NCI-H82 treated with DMSO at 0.1 percent for 48 hours (cell line): ENCODE results near the gene MTCL1.

ENCODE experiments used
- DNase-seq: peaks from one replicate; lab custom pipeline; 2025; ENCODE audit not compliant: unreplicated experiment; lab: John Stamatoyannopoulos, UW

The MTCL1 gene

GRCh38 chr18:8788503-8789429, 83.4 kb downstream of the MTCL1 start:
- DNase-seq, result no peak

DNA sequence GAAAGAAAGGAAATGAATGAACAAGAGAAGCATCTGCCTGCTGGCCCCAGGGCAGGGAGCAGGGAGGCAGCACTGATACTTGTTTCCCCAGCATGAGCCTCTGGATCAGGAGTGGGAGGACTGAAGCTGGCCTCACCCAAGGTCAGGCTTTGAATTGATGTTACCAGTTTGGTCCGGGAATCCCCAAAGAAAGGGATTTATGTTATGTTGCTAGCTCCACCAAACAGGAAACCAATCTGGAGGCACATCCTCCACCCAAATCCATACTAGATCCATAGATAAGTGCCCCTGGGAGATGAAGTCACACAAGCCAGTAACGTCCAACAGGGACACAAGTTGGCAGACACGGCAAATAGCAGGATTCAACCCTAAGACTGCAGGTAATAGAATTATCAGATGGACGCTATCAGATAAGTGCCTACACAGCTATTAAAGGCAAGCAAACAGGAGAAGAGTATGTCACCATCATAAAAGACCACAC, 85.9 kb downstream of the MTCL1 start:
- DNase-seq, result no peak

DNA sequence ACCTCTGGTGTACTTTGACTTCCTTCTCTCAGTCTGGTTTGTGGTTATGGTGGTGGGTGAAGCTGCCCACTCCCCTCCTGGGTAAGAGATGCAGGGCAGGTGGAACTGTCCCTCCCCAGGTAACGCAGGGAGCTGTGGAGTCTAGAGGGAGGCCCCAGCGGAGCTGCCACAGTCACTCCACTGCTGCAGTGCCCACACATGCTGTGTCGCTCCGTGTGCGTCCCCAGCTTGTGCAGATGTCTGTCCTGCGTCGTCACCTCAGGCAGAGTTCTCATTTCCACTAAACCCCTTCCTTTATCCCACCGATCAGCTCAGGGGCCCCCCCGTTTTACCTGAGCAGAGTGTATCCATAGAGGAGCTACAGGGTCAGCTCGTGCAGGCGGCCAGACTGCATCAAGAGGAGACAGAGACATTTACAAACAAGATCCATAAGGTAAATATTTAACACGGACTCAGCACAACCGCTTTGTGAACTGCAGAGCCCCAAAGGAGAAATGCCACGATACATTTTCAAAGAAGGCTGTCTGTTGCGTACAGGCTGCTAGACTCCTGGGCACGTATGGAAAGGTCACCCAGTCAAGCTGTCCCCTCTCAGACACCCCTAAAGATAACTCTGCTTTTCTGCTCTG, 87.4 kb downstream of the MTCL1 start:
- no peak for DNase-seq

- DNase-seq, result peak; percentile 84
These were observed 88.2 kb downstream of the MTCL1 start for GRCh38 chr18:8793445-8794155.

- DNase-seq, result no peak
These were observed 89.0 kb downstream of the MTCL1 start for GRCh38 chr18:8794156-8794933.

DNA sequence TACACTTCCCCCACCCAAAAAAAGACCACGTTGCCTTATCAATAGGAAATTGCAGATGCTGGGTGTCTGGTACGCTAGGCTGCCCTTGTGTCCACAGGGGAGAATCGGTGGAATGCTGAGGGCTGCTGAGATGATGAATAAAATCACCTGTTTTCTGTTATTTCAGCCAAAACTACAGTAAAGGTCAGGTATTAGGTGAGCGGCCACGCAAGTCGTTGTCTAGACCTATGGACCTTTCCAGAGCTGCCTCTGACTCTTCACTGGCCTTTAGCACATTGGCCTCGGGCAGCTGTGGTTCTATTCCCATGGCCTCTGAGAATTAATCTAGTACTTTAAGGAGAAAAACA, 89.6 kb downstream of the MTCL1 start:
- DNase-seq, result no peak

DNA sequence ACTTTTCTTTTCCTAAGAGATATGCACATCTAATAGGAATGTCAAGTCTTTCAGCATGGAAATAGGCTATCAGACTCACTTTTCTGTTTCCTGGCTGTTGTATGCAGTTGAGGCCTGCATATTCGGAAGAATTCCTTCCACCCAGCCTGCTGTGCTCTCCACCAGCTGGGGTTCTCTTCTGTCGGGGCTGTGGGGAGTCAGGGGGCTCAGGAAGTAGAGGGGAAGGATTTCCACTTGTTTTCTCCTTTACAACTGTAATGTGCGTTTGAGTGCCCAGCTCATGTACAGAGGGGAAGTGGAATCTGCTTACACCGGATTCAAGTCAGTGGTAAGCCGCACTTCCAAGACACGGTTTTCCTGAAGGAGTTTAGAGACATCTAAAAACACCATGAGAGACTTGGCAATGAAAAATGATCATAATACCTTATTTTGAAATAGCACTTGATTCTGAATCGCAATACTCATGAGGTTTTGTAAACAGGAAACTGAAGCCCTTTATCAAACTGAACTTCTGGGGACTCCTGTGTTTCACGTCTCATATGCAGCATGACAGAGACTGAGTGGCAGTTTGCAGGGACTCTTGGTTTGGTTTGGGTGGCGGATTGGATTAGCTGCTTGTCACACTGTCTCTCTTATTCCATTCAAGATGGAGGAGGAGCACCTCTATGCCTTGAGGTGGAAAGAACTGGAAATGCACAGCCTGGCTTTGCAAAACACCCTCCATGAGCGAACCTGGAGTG, 90.4 kb downstream of the MTCL1 start:
- DNase-seq, result no peak

- DNase-seq, result no peak
These were observed 91.8 kb downstream of the MTCL1 start for GRCh38 chr18:8797206-8797605.

DNA sequence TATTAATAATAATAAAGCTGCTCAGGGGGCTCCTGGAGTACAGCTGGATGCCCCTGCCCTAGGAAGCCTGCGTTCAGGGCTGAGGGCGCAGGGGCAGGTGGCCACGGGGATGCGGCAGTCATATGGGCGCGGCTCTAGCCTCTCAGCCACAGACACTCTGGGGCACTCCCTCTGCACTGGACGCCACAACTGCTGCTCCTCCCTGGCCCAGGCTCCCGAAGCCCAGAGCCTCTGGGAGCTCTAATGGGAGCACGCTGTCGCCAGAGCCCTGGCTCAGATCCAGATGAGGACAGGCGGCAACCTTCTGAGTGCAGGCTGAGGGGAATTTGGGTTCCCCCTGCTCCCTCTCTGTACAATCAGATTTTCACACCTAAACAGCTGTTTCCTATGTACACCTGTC, 93.6 kb downstream of the MTCL1 start:
- no peak for DNase-seq

DNA sequence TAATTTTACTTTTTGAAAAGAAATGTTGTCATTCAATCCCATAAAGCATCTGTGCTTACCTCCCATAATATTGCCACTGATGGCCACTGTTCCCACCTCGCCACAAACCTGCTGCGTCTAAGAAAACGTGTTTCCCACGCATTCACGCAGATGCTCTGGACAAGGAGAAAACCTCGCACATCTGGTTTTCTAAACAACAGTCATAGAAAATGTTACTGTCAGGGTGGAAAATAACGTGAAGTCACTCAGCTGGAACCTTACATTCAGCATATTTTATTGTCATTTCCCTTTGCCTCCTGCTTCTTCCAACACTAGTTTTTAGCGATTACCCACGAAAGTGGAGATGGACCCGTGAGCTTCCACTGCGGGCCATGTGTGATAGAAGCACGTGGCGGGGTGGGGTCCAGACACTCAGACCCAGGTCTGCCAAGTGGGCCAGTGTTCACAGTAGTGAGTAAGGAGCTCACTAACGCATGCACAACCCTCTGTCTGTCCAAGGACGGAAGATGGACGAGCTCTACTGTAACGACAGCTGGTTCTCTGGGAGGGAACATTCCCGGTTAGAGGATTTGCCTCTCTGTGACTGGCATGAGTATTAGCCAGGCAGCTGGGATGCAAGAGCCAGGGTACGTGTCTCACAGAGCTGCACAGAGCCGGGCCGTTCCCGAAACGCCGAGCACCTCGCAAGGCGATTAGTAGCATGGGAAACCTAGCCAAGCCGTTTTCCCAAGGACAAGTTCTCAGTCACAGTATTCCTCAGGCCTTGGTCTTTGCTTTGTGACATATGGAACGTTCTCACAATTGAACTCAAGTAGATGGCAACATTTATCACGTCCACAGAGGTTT, 94.5 kb downstream of the MTCL1 start:
- DNase-seq, result peak; percentile 73

DNA sequence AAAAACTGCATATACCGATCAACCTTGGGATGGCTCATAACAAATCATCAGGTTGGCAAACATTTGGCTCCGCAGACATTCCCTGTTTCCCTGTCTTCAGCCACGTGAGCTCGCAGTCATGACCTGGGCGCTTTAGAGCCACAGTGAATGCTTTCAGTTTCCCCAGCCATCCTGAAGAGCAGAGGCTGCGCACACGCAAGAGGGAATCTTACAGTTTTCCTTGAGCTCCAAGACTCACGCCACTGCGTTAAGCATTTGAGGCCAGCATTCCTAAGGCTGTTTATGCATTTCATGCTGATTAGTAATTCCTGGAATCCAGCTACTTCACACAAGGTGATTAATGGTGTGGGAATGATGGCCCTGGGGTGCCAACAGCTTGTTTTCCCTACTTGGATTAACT, 95.1 kb downstream of the MTCL1 start:
- no peak for DNase-seq

DNA sequence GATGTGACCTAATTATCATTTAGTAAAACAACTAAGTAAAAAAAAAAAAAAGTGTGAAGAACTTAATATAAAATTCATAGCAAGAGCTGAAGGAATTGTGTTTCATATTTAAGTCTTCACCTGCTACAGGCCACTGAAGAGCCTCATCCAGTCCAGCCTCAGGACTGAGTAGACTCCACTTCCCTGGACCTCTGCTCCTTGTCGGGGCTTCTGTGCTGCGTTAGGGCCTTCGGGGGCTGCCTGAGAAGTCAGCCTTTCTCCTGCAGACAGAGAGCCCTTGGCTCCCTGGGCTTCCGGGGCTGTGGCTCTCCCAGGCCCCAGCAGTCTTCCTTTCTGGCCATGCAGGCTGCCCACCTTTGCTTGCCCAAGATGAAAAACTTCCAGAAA, 95.5 kb downstream of the MTCL1 start:
- no peak for DNase-seq

DNA sequence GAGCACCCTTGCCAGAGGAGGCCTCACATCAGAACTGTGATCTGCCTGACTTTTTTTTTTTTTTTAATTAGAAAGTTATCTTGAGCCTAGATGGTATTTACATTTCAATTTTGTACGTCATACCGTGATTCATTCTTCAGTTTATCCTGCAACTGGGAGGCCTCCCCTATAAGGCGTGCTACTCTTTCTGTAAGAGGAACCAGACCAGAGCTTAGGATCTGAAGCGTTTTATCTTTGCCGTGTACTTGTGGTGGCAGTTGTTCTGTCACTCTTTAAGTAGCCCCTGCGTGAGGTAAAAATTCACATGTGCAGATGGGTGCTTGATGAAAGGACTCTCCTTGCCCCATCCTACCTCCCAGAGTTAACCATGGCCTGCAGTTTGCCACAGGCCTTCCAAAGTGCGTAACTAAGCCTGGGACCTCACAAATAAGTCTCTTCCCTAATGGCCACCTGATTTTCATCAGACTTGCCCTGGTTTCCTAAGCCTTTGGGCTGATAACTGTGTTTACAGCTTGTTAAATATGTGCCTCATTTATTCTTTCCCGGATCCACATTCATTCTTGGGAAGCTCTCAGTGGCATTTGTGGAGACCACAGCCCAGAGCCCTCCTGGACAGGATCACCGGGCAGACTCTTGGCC, 96.0 kb downstream of the MTCL1 start:
- no peak for DNase-seq

GRCh38 chr18:8802017-8802672, 96.8 kb downstream of the MTCL1 start:
- no peak for DNase-seq

DNA sequence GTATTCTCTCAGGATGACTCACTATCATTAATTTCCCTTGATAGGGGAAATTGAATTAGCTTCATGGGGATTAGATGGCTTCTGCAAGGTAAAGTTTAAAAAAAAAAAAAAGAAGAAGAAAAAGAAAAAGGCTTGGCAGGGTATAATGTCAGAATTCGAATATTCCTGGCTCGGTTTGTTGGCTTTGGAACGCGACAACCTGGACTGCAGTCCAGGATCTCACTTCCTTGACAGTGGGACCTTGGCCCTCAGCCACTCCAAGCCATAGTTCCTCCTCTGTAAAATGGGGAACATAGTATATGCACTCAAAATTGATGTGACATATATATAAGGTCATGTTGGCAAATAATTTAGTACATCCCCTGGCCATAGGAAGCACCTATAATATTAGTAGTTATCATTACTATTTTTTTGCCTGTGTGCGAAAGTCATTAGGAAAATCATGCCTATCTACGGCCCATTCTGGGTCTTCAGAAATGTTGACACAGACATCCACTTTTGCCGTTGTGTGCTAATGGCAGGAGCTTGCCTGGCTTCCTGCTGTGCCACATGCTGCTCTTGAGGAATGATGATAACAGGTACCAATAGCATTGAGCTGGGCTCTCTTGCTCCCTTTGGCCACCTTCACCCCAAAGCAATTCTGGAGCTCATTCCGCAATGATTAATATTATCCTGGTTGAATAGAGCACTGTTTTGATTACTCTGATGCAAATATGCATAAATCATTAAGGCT, 97.9 kb downstream of the MTCL1 start:
- no peak for DNase-seq

GRCh38 chr18:8803957-8804356, 98.6 kb downstream of the MTCL1 start:
- no peak for DNase-seq

GRCh38 chr18:8805552-8805951, 100.2 kb downstream of the MTCL1 start:
- no peak for DNase-seq
